ENCODE data around the gene AGRP. TPM values are rescaled to one million over a fixed set of nuclear protein-coding genes. Genes with fewer than 3 reads are reported as not detected.

The AGRP gene
- total RNA-seq, 2 experiments from 2014 or later, result not detected

DNA sequence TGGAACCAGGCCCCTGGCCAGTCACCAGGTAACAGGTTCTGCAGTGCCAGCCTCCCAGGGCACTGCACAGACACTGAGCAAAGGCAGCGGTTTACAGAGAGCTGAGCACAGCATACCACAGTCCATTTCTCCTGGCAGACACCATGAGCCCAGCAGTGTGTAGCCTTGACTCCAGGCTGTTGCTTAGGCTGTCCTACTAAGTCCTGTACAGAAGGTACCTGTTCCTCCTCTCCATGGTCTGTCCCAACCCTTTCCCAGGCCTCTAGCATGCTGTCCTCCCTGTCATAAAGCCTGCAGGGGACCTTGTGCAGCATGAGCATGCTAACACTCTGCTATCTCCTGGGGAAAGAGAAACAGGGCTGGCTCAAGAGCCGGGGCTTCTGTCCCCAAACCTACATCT is 22.4 kb downstream of the AGRP start:
- no TSS peak for BruUV-seq (replicated peaks)
- ChIA-PET CTCF (ENCODE audit: unreplicated experiment) (no interaction called here), POLR2A (interaction anchor here (1.0 kb wide), 1 partner anchor 80 kb away, joined by 6 read pairs; no protein-coding TSS in a partner anchor)
- Histone ChIP-seq H3K4me1 (ENCODE audit: insufficient read depth, low read length, poor library complexity, severe bottlenecking) (peaks cover 4% of the 10 kb centered on the region), H3K36me3 (ENCODE audit: insufficient read depth, low read length) (no peaks in the 10 kb centered on the region), H2AFZ (ENCODE audit: low read length) (no peak overlapping the region), H3K9me2 (ENCODE audit: insufficient read depth, low read length) (no peaks in the 10 kb centered on the region), H3K27ac (ENCODE audit: low read depth, low read length, poor library complexity, severe bottlenecking) (no peak overlapping the region), H4K20me1 (ENCODE audit: insufficient read depth, low read length) (no peaks in the 10 kb centered on the region; the same call in 1 of the 2 replicates), H3K4me2 (ENCODE audit: low read length) (no peak overlapping the region), H3K9me3 (ENCODE audit: low read length) (no peaks in the 10 kb centered on the region), H3K79me2 (ENCODE audit: insufficient read depth, low read depth, low read length) (no peaks in the 10 kb centered on the region), H3K4me3 (ENCODE audit: low read depth, low read length, poor library complexity, severe bottlenecking) (no peak overlapping the region)
- DNase-seq (ENCODE audit: low spot score), result no peak
- TF ChIP-seq EZH2phosphoT487 (IDR thresholded peaks at IDR 0.05; ENCODE audit: borderline replicate concordance, low read depth, low read length), result no peak
- TF ChIP-seq, protein P1, sequence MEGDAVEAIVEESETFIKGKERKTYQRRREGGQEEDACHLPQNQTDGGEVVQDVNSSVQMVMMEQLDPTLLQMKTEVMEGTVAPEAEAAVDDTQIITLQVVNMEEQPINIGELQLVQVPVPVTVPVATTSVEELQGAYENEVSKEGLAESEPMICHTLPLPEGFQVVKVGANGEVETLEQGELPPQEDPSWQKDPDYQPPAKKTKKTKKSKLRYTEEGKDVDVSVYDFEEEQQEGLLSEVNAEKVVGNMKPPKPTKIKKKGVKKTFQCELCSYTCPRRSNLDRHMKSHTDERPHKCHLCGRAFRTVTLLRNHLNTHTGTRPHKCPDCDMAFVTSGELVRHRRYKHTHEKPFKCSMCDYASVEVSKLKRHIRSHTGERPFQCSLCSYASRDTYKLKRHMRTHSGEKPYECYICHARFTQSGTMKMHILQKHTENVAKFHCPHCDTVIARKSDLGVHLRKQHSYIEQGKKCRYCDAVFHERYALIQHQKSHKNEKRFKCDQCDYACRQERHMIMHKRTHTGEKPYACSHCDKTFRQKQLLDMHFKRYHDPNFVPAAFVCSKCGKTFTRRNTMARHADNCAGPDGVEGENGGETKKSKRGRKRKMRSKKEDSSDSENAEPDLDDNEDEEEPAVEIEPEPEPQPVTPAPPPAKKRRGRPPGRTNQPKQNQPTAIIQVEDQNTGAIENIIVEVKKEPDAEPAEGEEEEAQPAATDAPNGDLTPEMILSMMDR (conservative IDR thresholded peaks at IDR 0.05; ENCODE audit: low read length), result no peak
- intact Hi-C loops (cut with micrococcal nuclease; ENCODE audit: unreplicated experiment), result no loop called here

DNA sequence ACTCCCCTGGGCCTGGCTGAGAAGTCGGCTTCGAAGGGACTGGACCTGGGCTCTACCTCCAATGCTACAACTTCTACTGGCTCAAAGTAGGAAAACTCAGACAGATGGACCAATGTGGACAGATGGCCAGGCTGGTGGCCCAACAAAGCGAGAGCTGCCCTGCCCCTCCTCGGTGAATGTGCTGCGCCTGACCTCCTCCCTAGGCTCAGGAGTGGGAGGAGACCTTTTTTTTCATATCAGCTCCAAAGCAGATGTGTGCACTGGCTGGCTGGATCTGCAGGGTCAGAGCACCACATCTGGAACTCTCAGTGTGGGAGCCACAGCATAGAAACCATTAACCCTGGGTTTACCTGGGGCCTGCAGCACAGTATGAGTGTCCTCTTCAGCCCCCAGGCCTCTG is 23.2 kb downstream of the AGRP start:
- CTCF ChIA-PET (ENCODE audit: unreplicated experiment), result no interaction called here
- intact Hi-C loops (cut with micrococcal nuclease; ENCODE audit: unreplicated experiment), result no loop called here
- Histone ChIP-seq H3K4me2 (ENCODE audit: low read length) (no peak overlapping the region), H3K4me3 (ENCODE audit: low read depth, low read length, poor library complexity, severe bottlenecking) (no peak overlapping the region), H2AFZ (ENCODE audit: low read length) (no peak overlapping the region), H3K27ac (ENCODE audit: low read depth, low read length, poor library complexity, severe bottlenecking) (no peak overlapping the region), H3K4me1 (ENCODE audit: insufficient read depth, low read length, poor library complexity, severe bottlenecking) (no peaks in the 10 kb centered on the region), H3K9me3 (ENCODE audit: low read length) (no peaks in the 10 kb centered on the region), H3K9me2 (ENCODE audit: insufficient read depth, low read length) (no peaks in the 10 kb centered on the region), H3K79me2 (ENCODE audit: insufficient read depth, low read depth, low read length) (no peaks in the 10 kb centered on the region), H4K20me1 (ENCODE audit: insufficient read depth, low read length) (no peaks in the 10 kb centered on the region; the same call in 1 of the 2 replicates), H3K36me3 (ENCODE audit: insufficient read depth, low read length) (no peaks in the 10 kb centered on the region)
- no peak for DNase-seq (ENCODE audit: low spot score)
- BruUV-seq (replicated peaks), result no TSS peak
- no peak for TF ChIP-seq EZH2phosphoT487 (IDR thresholded peaks at IDR 0.05; ENCODE audit: borderline replicate concordance, low read depth, low read length)
- TF ChIP-seq, protein P1 (conservative IDR thresholded peaks at IDR 0.05; ENCODE audit: low read length), result no peak
- POLR2A ChIA-PET, result interaction anchor here (1.0 kb wide), 1 partner anchor 79 kb away, joined by 6 read pairs; no protein-coding TSS in a partner anchor

DNA sequence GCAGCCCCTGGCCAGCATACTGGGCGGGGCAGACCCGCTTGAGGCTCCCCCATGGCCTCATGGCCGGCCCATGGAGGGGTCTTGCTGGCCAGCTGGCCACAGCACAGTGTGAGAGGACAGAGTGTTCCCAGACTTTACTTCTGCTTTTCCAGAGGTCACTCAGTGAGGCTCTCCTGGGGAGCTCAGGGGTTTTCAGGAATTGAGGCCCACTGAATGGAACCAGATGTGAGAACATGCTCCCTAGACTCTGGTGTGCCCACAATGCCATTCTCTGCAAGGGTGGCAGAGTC is 23.5 kb downstream of the AGRP start:
- Histone ChIP-seq H3K9me2 (ENCODE audit: insufficient read depth, low read length) (no peaks in the 10 kb centered on the region), H3K36me3 (ENCODE audit: insufficient read depth, low read length) (no peaks in the 10 kb centered on the region), H2AFZ (ENCODE audit: low read length) (no peak overlapping the region), H3K79me2 (ENCODE audit: insufficient read depth, low read depth, low read length) (no peaks in the 10 kb centered on the region), H4K20me1 (ENCODE audit: insufficient read depth, low read length) (no peaks in the 10 kb centered on the region; the same call in 1 of the 2 replicates), H3K9me3 (ENCODE audit: low read length) (no peaks in the 10 kb centered on the region), H3K4me3 (ENCODE audit: low read depth, low read length, poor library complexity, severe bottlenecking) (no peak overlapping the region), H3K27ac (ENCODE audit: low read depth, low read length, poor library complexity, severe bottlenecking) (no peak overlapping the region), H3K4me2 (ENCODE audit: low read length) (no peak overlapping the region), H3K4me1 (ENCODE audit: insufficient read depth, low read length, poor library complexity, severe bottlenecking) (no peaks in the 10 kb centered on the region)
- ChIA-PET CTCF (ENCODE audit: unreplicated experiment) (no interaction called here), POLR2A (no interaction called here)
- DNase-seq (ENCODE audit: low spot score), result no peak
- no peak for TF ChIP-seq EZH2phosphoT487 (IDR thresholded peaks at IDR 0.05; ENCODE audit: borderline replicate concordance, low read depth, low read length)
- TF ChIP-seq, protein P1 (conservative IDR thresholded peaks at IDR 0.05; ENCODE audit: low read length), result no peak
- no TSS peak for BruUV-seq (replicated peaks)
- intact Hi-C loops (cut with micrococcal nuclease; ENCODE audit: unreplicated experiment), result no loop called here

All from OCI-LY7 (cell line).